Hindlimb muscle (tissue), 1 donor: ENCODE measurements around the gene COG5. TPM values are rescaled to one million over a fixed set of nuclear protein-coding genes. Genes with fewer than 3 reads are reported as not detected.

Experiments used
- DNase-seq: peaks from one replicate; pipeline ENCODE4 v3.0.0-alpha.2; 2013
- polyA plus RNA-seq: library from polyadenylated mRNA; unstranded; fragments of 120-200 nt; gene quantifications from one replicate; pipeline ENCODE4 v1.2.1, GENCODE V29; 2013; ENCODE audit not compliant: insufficient read length

COG5 gene
- 23.3 TPM for polyA plus RNA-seq

DNA sequence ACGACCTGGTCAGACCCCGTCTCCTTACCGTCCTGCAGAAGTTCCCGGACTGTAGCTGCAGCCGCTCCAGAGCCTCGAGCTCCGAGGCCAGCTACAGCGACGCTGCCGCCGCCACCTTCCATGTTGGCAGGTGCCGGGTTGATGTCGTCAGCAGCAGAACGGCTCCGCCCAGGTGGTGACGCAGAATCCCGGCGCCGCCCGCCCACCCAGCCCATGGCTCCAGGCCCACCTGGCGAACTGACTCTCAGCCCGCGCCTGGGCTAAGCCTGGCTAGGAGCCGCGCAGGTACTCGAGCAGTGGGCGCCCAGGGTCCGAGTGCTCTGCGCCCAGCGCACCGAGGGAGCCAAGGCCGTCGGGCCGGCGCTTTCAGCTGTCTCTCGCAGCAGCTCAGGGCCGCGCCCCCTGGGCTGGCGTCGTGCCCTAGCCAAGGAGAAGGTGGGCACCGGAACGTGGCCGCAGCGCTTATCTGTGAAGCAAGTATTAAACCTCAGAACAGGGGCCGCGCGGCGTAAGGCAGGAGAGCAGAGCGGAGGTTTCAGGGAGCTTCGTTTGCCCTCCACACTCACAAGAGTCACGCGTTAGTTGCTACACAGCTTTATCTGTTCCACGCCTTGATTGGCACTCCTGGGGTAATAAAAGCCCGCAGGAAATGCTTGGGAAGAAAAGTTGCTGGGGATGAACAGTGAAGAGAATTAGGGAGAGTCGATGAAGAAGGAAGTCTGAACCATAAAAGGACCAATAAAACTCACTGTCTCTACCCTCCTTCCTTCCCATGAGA lies at the start of gene COG5, which contains the start of gene DUS4L:
Gene COG5, minus strand, starts transcription at position 146 of the 778 bp plus-strand sequence. Its CDS starts 24 bp downstream, at position 122.
Gene DUS4L, plus strand, starts transcription at position 197 of the 778 bp plus-strand sequence. CDS start 3,100 bp downstream, outside the sequence.
- DNase-seq: peak; percentile 89

GRCh38 chr7:107613439-107613838 lies 49.7 kb upstream of the COG5 start:
- no peak for DNase-seq

GRCh38 chr7:107610323-107610722 lies 46.6 kb upstream of the COG5 start:
- DNase-seq: no peak

DNA sequence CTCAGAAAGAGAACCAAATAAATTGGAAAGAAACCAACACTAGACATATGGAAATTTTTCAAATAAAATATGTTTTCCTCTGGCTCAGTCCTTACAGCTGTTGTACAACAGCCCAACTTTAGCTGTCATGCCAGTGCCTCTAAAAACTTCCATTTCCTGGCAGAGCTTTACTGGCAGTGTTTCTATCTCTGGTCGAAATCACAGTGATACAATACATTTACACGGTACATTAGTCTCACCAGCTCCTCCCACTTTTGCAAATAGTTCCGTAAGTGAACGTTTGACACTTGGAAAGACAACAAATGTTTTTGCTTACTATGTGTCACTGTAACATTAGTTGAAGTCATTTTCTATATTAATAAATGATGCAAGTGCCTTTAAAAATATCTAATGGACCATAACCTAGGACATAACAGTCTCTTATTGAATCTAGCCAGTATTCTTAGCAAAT lies 46.1 kb upstream of the COG5 start:
- peak; percentile 11 for DNase-seq

- no peak for DNase-seq
These were observed 42.6 kb upstream of the COG5 start for GRCh38 chr7:107606303-107606702.

DNA sequence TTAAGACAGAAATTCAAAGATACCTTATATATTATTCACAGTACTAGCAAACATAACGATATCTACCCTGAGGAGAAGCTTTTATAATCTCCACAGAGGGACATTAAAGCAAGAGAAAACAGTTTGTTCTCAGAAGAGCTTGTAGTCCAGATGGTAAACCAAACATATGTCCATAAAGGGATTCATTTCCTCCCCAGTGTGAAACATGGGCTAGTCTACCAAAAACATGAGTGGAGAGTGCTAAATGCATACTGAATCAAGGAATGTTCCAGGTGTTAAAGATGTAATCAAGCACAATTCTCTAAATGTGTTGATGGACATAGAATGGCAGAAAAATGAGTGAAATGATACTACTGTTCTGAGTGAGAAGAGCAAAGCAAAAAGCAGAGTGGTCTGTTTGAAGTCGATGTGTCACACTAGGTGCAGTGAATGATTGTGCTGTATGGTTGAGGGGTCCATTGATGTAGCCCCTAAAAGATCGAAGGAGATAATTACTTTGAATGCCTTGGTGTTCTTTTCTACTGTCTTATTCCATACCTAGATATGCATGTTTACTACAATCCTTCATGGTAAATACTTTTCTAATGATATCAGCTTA lies 41.6 kb upstream of the COG5 start:
- DNase-seq: no peak

- no peak for DNase-seq
These were observed 37.1 kb upstream of the COG5 start for GRCh38 chr7:107600816-107601215.

GRCh38 chr7:107599262-107599661 lies 35.5 kb upstream of the COG5 start:
- DNase-seq: no peak

DNA sequence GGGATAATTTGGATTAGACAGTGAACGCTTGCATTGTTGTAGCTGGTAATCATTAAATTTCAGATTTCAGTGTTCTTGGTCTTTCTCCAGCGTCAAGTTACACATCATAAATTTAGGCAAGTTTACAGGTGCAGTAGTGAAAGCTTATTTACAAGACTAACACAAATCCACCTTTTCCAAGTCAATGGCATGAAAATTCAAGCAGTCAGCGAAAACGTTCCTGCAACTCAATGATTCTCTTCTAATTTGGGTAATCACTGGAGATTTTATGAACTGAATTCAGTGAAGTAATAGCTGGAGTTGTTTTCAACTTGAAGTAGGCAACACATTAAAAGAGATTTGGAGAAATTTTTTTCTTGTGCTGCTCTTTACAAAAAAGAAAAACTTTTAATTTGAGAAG lies 34.2 kb upstream of the COG5 start:
- no peak for DNase-seq

- DNase-seq: no peak
These were observed 33.8 kb upstream of the COG5 start for GRCh38 chr7:107597582-107597916.

- no peak for DNase-seq
These were observed 33.3 kb upstream of the COG5 start for GRCh38 chr7:107596881-107597581.

DNA sequence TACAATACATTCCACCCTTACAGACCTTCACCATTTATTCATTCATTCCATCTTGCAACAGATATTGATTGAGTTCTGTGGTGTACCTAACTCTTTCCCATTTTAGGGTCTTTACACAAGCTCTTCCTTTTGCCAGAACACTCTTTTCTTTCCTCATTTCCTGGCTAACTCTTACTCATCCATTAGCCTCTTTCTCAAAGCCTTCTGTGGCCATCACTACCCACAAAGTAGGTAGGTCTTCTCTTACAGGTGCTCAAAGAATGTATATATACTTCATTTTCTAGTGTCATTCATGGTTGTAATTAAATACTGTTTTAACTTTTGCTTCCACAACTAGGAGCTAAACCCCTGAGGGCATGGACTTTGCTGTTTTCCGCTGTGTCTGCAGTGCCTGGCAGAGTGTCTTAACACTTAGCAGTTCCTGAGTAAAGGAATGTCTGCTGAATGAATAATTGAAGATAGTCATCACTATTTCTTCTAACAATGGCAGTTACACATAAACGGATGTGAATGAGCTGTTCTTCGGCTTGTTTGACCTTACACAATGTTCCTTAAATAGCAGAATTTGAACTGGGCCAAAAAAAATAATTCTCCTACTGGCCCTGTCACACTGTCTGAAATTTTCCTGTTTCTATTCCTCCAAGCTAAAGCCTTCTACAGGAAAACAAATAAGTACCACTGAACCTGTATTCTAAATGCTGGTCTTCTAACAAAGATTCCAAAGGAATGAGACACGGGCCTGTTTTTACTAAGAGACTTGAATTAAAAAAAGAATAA lies 31.4 kb upstream of the COG5 start:
- DNase-seq: no peak

DNA sequence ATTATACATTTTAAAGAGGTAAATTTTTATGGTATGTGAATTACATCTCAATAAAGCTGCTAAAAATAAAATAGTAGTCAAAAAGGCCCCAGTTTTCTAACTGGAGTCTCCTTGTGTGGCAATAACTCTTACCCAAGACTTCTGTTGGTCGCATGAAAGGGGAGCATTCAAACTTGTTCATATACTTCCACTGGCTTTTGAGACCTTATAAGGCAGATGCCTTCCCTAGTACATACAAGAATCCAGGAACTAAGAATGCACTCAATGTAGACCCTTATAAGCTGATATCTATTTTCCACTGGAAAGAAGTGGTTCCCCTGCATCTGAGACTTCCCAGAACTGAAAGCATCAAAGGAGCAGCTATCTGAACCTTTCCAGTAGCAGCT lies 29.3 kb upstream of the COG5 start:
- DNase-seq: no peak

DNA sequence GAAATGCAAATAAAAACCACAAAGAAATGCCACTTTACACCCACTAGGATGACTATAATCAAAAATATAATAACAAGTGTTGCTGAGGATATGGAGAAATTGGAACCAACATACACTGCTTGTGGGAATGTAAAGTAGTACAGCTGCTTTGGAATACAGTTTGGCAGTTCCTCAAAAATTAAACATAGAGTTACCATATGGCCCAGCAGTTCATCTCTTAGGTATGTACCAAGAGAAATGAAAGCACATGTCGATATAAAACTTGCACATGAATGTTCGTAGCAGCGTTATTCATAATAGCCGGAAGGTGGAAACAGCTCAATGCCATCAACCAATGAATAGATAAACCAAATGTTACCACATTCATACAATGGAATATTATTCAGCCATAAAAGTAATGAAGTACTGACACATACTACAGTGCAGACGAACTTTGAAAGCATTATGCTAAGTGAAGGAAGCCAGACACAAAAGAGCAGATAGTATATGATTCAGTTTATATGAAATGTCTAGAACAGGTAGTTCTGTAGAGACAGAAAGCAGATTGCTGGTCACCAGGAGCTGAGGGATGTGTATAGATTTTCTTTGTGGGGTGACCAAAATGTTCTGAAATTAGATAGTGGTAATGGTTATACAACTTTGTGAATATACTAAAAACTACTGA lies 28.8 kb upstream of the COG5 start:
- no peak for DNase-seq

DNA sequence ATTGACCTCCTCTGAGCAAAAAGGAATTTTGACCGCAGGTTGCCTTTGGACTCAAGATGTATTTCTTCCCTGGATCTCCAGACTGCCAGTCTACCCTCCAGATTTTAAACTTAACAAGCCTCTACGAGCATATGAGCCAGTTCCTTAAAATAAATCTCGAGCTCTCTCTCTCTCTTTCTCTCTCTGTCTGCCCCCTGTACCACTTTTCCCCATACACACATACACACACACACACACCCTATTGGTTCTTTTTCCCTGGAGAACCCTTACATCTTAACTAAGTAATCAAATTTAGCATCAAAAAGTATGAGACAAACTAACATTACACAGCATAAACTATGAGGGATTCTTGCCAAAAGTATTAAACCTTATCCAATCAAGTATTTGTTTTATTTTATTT lies 27.7 kb upstream of the COG5 start:
- no peak for DNase-seq

GRCh38 chr7:107588529-107589130 lies 24.9 kb upstream of the COG5 start:
- DNase-seq: no peak

GRCh38 chr7:107584716-107585115 lies 21.0 kb upstream of the COG5 start:
- no peak for DNase-seq

GRCh38 chr7:107582875-107583274 lies 19.2 kb upstream of the COG5 start:
- no peak for DNase-seq

DNA sequence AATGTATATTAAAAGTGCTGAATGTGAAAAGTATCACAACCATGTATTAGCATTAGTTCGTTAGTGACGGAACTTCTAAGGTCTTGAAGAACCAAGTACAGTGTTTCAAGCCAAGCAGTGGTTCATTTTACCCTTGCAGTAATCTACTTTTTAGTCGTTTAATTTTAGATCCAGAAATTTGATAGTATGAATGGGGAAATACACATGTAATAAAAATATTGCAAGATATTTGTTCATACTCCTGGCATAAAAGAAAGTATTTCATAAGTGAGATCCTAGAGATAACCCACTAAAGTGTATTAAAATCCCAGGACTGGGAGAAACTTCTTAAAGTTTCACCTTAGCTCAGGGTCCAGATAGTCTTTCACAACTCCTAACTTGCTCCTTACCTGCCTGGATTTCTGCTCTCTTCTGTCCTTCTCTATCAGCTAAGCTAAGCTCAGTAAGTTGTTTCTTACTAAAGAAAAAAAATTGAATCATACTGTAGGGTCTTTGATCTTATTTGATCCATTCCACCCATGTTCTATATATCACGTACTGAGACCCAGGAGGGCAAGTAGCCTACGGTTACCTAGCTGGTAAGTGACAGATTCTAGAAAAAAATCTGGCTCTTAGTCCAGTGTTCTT lies 17.8 kb upstream of the COG5 start:
- no peak for DNase-seq

DNA sequence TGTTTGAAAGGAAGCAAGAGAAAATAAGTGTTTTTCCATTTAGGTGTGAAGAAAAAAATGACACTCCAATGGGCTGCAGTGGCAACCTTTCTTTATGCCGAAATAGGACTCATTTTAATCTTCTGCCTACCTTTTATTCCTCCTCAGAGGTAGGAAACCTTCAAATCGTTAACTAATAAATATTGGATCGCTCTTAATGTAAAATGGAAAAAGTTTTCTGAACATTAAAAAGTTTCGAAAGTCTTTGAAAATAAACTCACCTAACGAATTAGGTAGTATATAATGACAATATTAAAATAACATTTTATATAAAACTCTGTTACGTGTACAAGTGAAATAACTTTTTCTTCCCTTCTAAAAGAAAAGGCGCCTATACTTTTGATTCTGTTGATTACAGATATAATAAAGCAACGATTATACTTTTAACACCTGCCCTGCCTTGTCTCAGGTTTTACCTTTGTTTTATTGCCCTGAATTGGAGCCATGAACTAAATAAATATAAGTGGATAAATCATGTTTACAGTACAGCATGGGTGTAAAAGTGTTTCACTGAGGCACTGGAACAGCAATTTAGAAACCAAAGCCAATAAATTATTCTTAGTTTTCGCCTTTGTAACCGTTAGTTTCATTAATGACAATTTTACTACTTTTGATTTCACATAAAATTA lies 17.1 kb upstream of the COG5 start:
- DNase-seq: no peak
